ENCODE data around the gene NUDT21.
"Not testable (repeated sequence)": the region's sequence is repeated elsewhere in the genome, so short reads cannot be mapped to it uniquely, and the experiment has no call there.

The NUDT21 gene

GRCh38 chr16:56450986-56451752 lies at the start of gene NUDT21, which contains the start of gene OGFOD1:
TSS of gene NUDT21 (minus strand) at chr16:56451332. CDS start at chr16:56451202, 130 bp downstream.
TSS of gene OGFOD1 (plus strand) at chr16:56451554. CDS start at chr16:56451613, 59 bp downstream.
- peaks cover 22 to 24% of the 10 kb centered on the region in 2 experiments for H3K4me1 ChIP-seq (ENCODE audit: control insufficient read depth in 1 of 2, insufficient read depth in 1 of 2, low read depth in 1 of 2, low read length in 1 of 2)
- peak within 1 kb of the TSS; percentile 72 for H3K27ac ChIP-seq
- no peak for TF ChIP-seq CTCF (IDR thresholded peaks at IDR 0.05)
- no peaks in the 10 kb centered on the region for H3K27me3 ChIP-seq
- peak within 1 kb of the TSS; percentile 73 to 91 for H3K4me3 ChIP-seq (ENCODE audit: low read depth in 1 of 2, low read length in 1 of 2)
- H3K36me3 ChIP-seq, result peaks cover 20% of the 10 kb centered on the region
- no peaks in the 10 kb centered on the region for H3K9me3 ChIP-seq

GRCh38 chr16:56493815-56494214 lies 42.7 kb upstream of the NUDT21 start:
- Histone ChIP-seq H3K27ac (no peak overlapping the region), H3K4me3 (ENCODE audit: low read depth in 1 of 2, low read length in 1 of 2) (no peak overlapping the region), H3K9me3 (no peaks in the 10 kb centered on the region), H3K27me3 (no peaks in the 10 kb centered on the region), H3K4me1 (ENCODE audit: control insufficient read depth in 1 of 2, insufficient read depth in 1 of 2, low read depth in 1 of 2, low read length in 1 of 2) (no peaks in the 10 kb centered on the region), H3K36me3 (peaks cover 27% of the 10 kb centered on the region)
- no peak for TF ChIP-seq CTCF (IDR thresholded peaks at IDR 0.05)

GRCh38 chr16:56493126-56493525 lies 42.0 kb upstream of the NUDT21 start:
- Histone ChIP-seq H3K27ac (no peak overlapping the region), H3K9me3 (no peaks in the 10 kb centered on the region), H3K4me1 (ENCODE audit: control insufficient read depth in 1 of 2, insufficient read depth in 1 of 2, low read depth in 1 of 2, low read length in 1 of 2) (no peaks in the 10 kb centered on the region), H3K4me3 (ENCODE audit: low read depth in 1 of 2, low read length in 1 of 2) (no peak overlapping the region), H3K36me3 (peaks cover 20% of the 10 kb centered on the region), H3K27me3 (no peaks in the 10 kb centered on the region)
- TF ChIP-seq CTCF (IDR thresholded peaks at IDR 0.05), result no peak

GRCh38 chr16:56491657-56492261 lies 40.6 kb upstream of the NUDT21 start:
- Histone ChIP-seq H3K9me3 (no peaks in the 10 kb centered on the region), H3K36me3 (peaks cover 6% of the 10 kb centered on the region), H3K4me3 (ENCODE audit: low read depth in 1 of 2, low read length in 1 of 2) (no peak overlapping the region), H3K4me1 (ENCODE audit: control insufficient read depth in 1 of 2, insufficient read depth in 1 of 2, low read depth in 1 of 2, low read length in 1 of 2) (no peaks in the 10 kb centered on the region), H3K27me3 (no peaks in the 10 kb centered on the region), H3K27ac (no peak overlapping the region)
- no peak for TF ChIP-seq CTCF (IDR thresholded peaks at IDR 0.05)

GRCh38 chr16:56488868-56489267 lies 37.7 kb upstream of the NUDT21 start:
- H3K27me3 ChIP-seq; H3K27ac ChIP-seq; H3K4me3 ChIP-seq (ENCODE audit: low read depth in 1 of 2, low read length in 1 of 2); H3K9me3 ChIP-seq; H3K4me1 ChIP-seq (ENCODE audit: control insufficient read depth in 1 of 2, insufficient read depth in 1 of 2, low read depth in 1 of 2, low read length in 1 of 2): not testable (repeated sequence)
- peaks cover 12% of the 10 kb centered on the region for H3K36me3 ChIP-seq

- no peak for TF ChIP-seq CTCF (IDR thresholded peaks at IDR 0.05)
- Histone ChIP-seq H3K4me3 (ENCODE audit: low read depth in 1 of 2, low read length in 1 of 2) (no peak overlapping the region), H3K9me3 (no peaks in the 10 kb centered on the region), H3K27ac (no peak overlapping the region), H3K27me3 (no peaks in the 10 kb centered on the region), H3K4me1 (ENCODE audit: control insufficient read depth in 1 of 2, insufficient read depth in 1 of 2, low read depth in 1 of 2, low read length in 1 of 2) (no peaks in the 10 kb centered on the region), H3K36me3 (peaks cover 14% of the 10 kb centered on the region)
Measured at GRCh38 chr16:56488035-56488434, 36.9 kb upstream of the NUDT21 start.

Data from neutrophil (primary cell).